Measurements from ENCODE around the gene DAB1.
"Not testable (repeated sequence)": the region's sequence is repeated elsewhere in the genome, so short reads cannot be mapped to it uniquely, and the experiment has no call there.

Gene DAB1

GRCh38 chr1:57360846-57361407 lies 62.9 kb downstream of the DAB1 start:
- no peak for DNase-seq (ENCODE audit: low read depth)

- DNase-seq (ENCODE audit: low read depth), result no peak
These were observed 66.4 kb downstream of the DAB1 start for GRCh38 chr1:57357462-57357861.

GRCh38 chr1:57353654-57354053 lies 70.2 kb downstream of the DAB1 start:
- DNase-seq (ENCODE audit: low read depth), result no peak

GRCh38 chr1:57350610-57351009 lies 73.2 kb downstream of the DAB1 start:
- DNase-seq (ENCODE audit: low read depth), result no peak

- no peak for DNase-seq (ENCODE audit: low read depth)
These were observed 74.9 kb downstream of the DAB1 start for GRCh38 chr1:57348921-57349320.

GRCh38 chr1:57345916-57346315 lies 77.9 kb downstream of the DAB1 start:
- DNase-seq (ENCODE audit: low read depth), result no peak

- DNase-seq (ENCODE audit: low read depth), result no peak
These were observed 79.6 kb downstream of the DAB1 start for GRCh38 chr1:57344265-57344664.

- DNase-seq (ENCODE audit: low read depth), result not testable (repeated sequence)
These were observed 80.5 kb downstream of the DAB1 start for GRCh38 chr1:57343298-57343915.

GRCh38 chr1:57341721-57342120 lies 82.1 kb downstream of the DAB1 start:
- DNase-seq (ENCODE audit: low read depth), result no peak

GRCh38 chr1:57340334-57341070 lies 83.4 kb downstream of the DAB1 start:
- no peak for DNase-seq (ENCODE audit: low read depth)

- DNase-seq (ENCODE audit: low read depth), result no peak
These were observed 86.2 kb downstream of the DAB1 start for GRCh38 chr1:57337623-57338022.

GRCh38 chr1:57336793-57337192 lies 87.1 kb downstream of the DAB1 start:
- no peak for DNase-seq (ENCODE audit: low read depth)

- DNase-seq (ENCODE audit: low read depth), result no peak
These were observed 92.2 kb downstream of the DAB1 start for GRCh38 chr1:57331620-57332019.

- DNase-seq (ENCODE audit: low read depth), result no peak
These were observed 93.9 kb downstream of the DAB1 start for GRCh38 chr1:57329937-57330336.

- DNase-seq (ENCODE audit: low read depth), result no peak
These were observed 94.8 kb downstream of the DAB1 start for GRCh38 chr1:57329001-57329527.

GRCh38 chr1:57327946-57328345 lies 95.9 kb downstream of the DAB1 start:
- DNase-seq (ENCODE audit: low read depth), result no peak

- DNase-seq (ENCODE audit: low read depth), result no peak
These were observed 96.5 kb downstream of the DAB1 start for GRCh38 chr1:57327336-57327735.

- no peak for DNase-seq (ENCODE audit: low read depth)
These were observed 98.3 kb downstream of the DAB1 start for GRCh38 chr1:57325536-57325935.

GRCh38 chr1:57325117-57325516 lies 98.7 kb downstream of the DAB1 start:
- DNase-seq (ENCODE audit: low read depth), result no peak

- DNase-seq (ENCODE audit: low read depth), result no peak
These were observed 99.5 kb downstream of the DAB1 start for GRCh38 chr1:57324388-57324787.

GRCh38 chr1:57321776-57322175 lies 102.1 kb downstream of the DAB1 start:
- DNase-seq (ENCODE audit: low read depth), result no peak

GRCh38 chr1:57319791-57320190 lies 104.1 kb downstream of the DAB1 start:
- DNase-seq (ENCODE audit: low read depth), result no peak

GRCh38 chr1:57319165-57319564 lies 104.7 kb downstream of the DAB1 start:
- DNase-seq (ENCODE audit: low read depth), result no peak

All from T follicular helper cell (primary cell).